Endodermal cell (in vitro differentiated cells): ENCODE data around the gene SLC2A4. TPM values are rescaled to one million over a fixed set of nuclear protein-coding genes. Genes with fewer than 3 reads are reported as not detected.

Experiments used
- DNase-seq: peaks from one replicate; pipeline ENCODE4 v3.0.0-alpha.2; 2017
- H3K27ac ChIP-seq: 2 replicates; pipeline ENCODE4 v1.5.1; 2013; ENCODE audit warnings: mild to moderate bottlenecking, low read depth, low read length, moderate library complexity
- H3K27me3 ChIP-seq: 2 replicates; pipeline ENCODE4 v1.6.1; 2013; ENCODE audit warnings: mild to moderate bottlenecking, low read length, moderate library complexity; ENCODE audit not compliant: insufficient read depth, control insufficient read depth, poor library complexity, severe bottlenecking
- H3K36me3 ChIP-seq: 2 replicates; pipeline ENCODE4 v1.7.0; 2013; ENCODE audit warnings: mild to moderate bottlenecking, low read length, moderate library complexity; ENCODE audit not compliant: control insufficient read depth, insufficient read depth
- H3K4me1 ChIP-seq: one replicate; pipeline ENCODE4 v1.7.0; 2013; ENCODE audit warnings: low read length; ENCODE audit not compliant: control insufficient read depth, insufficient read depth
- H3K4me3 ChIP-seq: 2 replicates; pipeline ENCODE4 v1.5.1; 2013; ENCODE audit warnings: mild to moderate bottlenecking, low read length, moderate library complexity
- H3K9ac ChIP-seq: 2 replicates; pipeline ENCODE4 v1.6.1; 2013; ENCODE audit warnings: mild to moderate bottlenecking, low read length, moderate library complexity; ENCODE audit not compliant: poor library complexity, severe bottlenecking; ENCODE audit errors: extremely low read depth
- H3K9me3 ChIP-seq: 2 replicates; pipeline ENCODE4 v1.6.1; 2013; ENCODE audit warnings: mild to moderate bottlenecking, low read length, moderate library complexity; ENCODE audit not compliant: control insufficient read depth
- H3K27ac Mint-ChIP-seq: 2 replicates; pipeline ENCODE4 v1.8.0; 2020; ENCODE audit warnings: mixed read lengths
- H3K27me3 Mint-ChIP-seq: 2 replicates; pipeline ENCODE4 v1.8.0; 2021; ENCODE audit warnings: mild to moderate bottlenecking, mixed read lengths; ENCODE audit not compliant: insufficient read depth
- H3K36me3 Mint-ChIP-seq: 2 replicates; pipeline ENCODE4 v1.8.0; 2020; ENCODE audit warnings: low read depth, mixed read lengths
- H3K4me1 Mint-ChIP-seq: 2 replicates; pipeline ENCODE4 v1.8.0; 2020; ENCODE audit warnings: mixed read lengths
- H3K4me3 Mint-ChIP-seq: 2 replicates; pipeline ENCODE4 v1.8.0; 2020; ENCODE audit warnings: mild to moderate bottlenecking, moderate library complexity, mixed read lengths
- H3K9me3 Mint-ChIP-seq: 2 replicates; pipeline ENCODE4 v1.8.0; 2020; ENCODE audit warnings: mild to moderate bottlenecking, mixed read lengths
- CTCF ChIP-seq: fragments of 200-600 bp; sonication (generic); conservative IDR thresholded peaks from 2 replicates; pipeline ENCODE4 v1.5.0; 2021; ENCODE audit warnings: antibody characterized with exemption, mild to moderate bottlenecking
- WGBS, 2 experiments: methylation state at CpG; one replicate each; pipeline versions ENCODE4 v1.1.5 to v1.1.7; 2013; ENCODE audit warnings: missing lambda C conversion rate in 2 of 2, mixed read lengths in 1 of 2; ENCODE audit not compliant: insufficient coverage in 1 of 2, insufficient read length in 1 of 2; 5-methylcytosine and 5-hydroxymethylcytosine counted together
- total RNA-seq, 2 donors: library from RNA; stranded (reverse); fragmentation: NEBNext Ultra II Directional in 1 of 2; extraction: Animal tissue kit (Norgen Biotek cat#: 25700) in 1 of 2; gene quantifications; 2 replicates in 1 of 2; 3 replicates in 1 of 2; pipeline ENCODE4 v1.2.1, GENCODE V29; 2021

The SLC2A4 gene
- total RNA-seq, 2 donors from 2014 or later, result 2.2 to 5.4 TPM

GRCh38 chr17:7317161-7317803, 35.8 kb downstream of the SLC2A4 start:
- H3K27ac Mint-ChIP-seq, result no peak overlapping the region
- Histone ChIP-seq H3K36me3 (peaks cover 57% of the 10 kb centered on the region), H3K4me1 (peaks cover 5% of the 10 kb centered on the region), H3K27me3 (no peaks in the 10 kb centered on the region), H3K27ac (no peak overlapping the region), H3K4me3 (no peak overlapping the region), H3K9me3 (no peaks in the 10 kb centered on the region), H3K9ac (no peak overlapping the region)
- H3K27me3 Mint-ChIP-seq, result no peaks in the 10 kb centered on the region
- DNase-seq, result no peak
- no peaks in the 10 kb centered on the region for H3K9me3 Mint-ChIP-seq
- peaks cover 7% of the 10 kb centered on the region for H3K4me1 Mint-ChIP-seq
- H3K36me3 Mint-ChIP-seq, result peaks cover 60% of the 10 kb centered on the region
- no peak overlapping the region for H3K4me3 Mint-ChIP-seq
- no peak for TF ChIP-seq CTCF
- 94 to 95% methylated on average over 13 to 16 of the region's 16 CpGs for WGBS, 2 experiments

GRCh38 chr17:7318121-7318860, 36.8 kb downstream of the SLC2A4 start:
- Histone ChIP-seq H3K4me1 (peaks cover 5% of the 10 kb centered on the region), H3K9ac (no peak overlapping the region), H3K27me3 (no peaks in the 10 kb centered on the region), H3K4me3 (no peak overlapping the region), H3K36me3 (peaks cover 57% of the 10 kb centered on the region), H3K9me3 (no peaks in the 10 kb centered on the region), H3K27ac (no peak overlapping the region)
- Mint-ChIP-seq H3K27me3 (no peaks in the 10 kb centered on the region), H3K9me3 (no peaks in the 10 kb centered on the region), H3K4me3 (no peak overlapping the region), H3K36me3 (peaks cover 58% of the 10 kb centered on the region), H3K4me1 (peaks cover 7% of the 10 kb centered on the region), H3K27ac (no peak overlapping the region)
- no peak for TF ChIP-seq CTCF
- DNase-seq, result no peak
- WGBS, 2 experiments, result 93 to 100% methylated on average over 4 to 13 of the region's 13 CpGs

- no peak overlapping the region for H3K9ac ChIP-seq
- no peak overlapping the region for H3K4me3 ChIP-seq
- H3K27ac Mint-ChIP-seq, result no peak overlapping the region
- 92 to 100% methylated on average over 5 to 15 of the region's 15 CpGs for WGBS, 2 experiments
- no peaks in the 10 kb centered on the region for H3K9me3 Mint-ChIP-seq
- H3K9me3 ChIP-seq, result no peaks in the 10 kb centered on the region
- H3K27me3 ChIP-seq, result no peaks in the 10 kb centered on the region
- H3K4me1 Mint-ChIP-seq, result no peaks in the 10 kb centered on the region
- no peak overlapping the region for H3K27ac ChIP-seq
- no peak for TF ChIP-seq CTCF
- peaks cover 62% of the 10 kb centered on the region for H3K36me3 Mint-ChIP-seq
- no peak overlapping the region for H3K4me3 Mint-ChIP-seq
- no peaks in the 10 kb centered on the region for H3K27me3 Mint-ChIP-seq
- no peak for DNase-seq
- H3K36me3 ChIP-seq, result peaks cover 68% of the 10 kb centered on the region
- no peaks in the 10 kb centered on the region for H3K4me1 ChIP-seq
These were observed 39.9 kb downstream of the SLC2A4 start for GRCh38 chr17:7321466-7321865.
